ENCODE measurements around the gene NAB1.

NAB1 gene

GRCh38 chr2:190637903-190638618, 10.8 kb upstream of the NAB1 start:
- DNase-seq, result no peak

GRCh38 chr2:190640117-190640516, 8.8 kb upstream of the NAB1 start:
- no peak for DNase-seq

- DNase-seq, result no peak
These were observed 7.4 kb upstream of the NAB1 start for GRCh38 chr2:190641469-190641868.

DNA sequence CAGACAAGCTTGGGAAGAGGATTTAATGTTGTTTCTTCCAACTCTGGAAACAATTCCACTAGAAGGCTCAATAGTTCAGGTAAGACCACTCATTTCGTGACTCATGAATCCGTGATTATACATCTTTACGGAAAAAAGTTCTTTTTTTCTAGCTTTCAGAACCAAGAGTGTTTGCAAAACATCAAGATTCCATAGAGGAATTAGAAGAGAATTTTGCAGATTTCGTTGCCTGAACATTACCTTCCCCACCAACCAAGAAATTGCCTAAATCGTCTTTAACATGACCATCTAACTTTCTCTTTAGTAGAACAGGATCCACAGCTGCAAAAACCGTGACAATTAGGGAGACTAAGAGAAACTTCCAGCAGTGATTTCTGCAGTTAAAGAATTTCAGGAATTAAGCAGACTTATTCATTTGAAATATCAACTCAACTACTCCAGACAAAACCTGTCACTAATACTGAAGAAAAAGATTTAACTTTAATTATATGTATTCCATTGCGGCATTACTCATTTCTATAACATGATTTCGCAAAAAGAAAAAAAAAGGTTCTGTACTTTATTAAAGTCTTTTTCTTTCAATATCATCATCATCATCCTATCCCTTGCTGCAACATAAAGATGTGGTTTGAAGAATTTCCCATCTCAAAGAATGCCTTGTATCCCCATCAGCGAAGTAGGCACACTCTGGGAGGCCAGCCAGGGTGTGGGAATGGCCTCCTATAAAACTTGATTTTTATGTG, 1.9 kb upstream of the NAB1 start:
- DNase-seq, result peak; percentile 86

- DNase-seq, result peak; percentile 84
These were observed 421 bp upstream of the NAB1 start for GRCh38 chr2:190648289-190649034.

GRCh38 chr2:190649798-190650390, 1.0 kb downstream of the NAB1 start:
- peak; percentile 23 for DNase-seq

GRCh38 chr2:190651413-190651812, 2.5 kb downstream of the NAB1 start:
- DNase-seq, result no peak

DNA sequence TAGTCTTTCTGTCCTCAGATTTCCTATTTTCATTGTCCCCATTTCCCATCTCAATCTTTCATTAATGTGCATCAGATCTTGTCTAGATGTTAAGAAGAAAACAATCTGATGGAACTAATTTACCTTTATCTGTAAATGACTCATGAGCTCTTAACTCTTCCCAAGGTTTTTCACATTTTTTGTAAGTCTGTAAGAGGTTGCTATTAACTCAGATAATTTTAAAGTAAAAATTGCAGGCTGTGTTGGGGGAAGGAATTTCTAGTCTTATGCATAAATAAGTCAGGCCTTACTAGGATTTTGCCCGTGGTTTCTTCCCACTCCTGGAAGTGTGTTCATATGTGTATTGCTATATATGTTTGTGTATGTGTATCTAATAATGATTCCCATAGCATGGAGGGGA, 4.3 kb downstream of the NAB1 start:
- DNase-seq, result no peak

DNA sequence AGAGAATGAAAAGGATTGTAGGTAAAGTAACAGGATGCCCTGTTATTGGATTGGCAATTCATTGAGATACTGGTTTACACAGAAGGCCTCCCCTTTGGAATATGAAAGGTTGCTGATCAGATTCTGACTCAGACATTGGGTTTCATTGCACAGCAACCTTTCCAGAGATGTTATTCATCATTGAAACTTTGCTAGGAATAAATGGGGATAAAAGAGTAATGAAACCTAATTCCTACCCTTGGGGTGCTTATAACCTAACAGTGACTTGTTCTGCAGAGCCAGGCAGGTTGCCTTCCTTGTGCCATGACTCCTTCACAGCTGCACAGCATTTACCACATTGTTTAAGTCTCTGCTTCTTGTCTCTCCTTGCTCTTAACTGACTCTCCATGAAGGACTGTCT, 5.0 kb downstream of the NAB1 start:
- no peak for DNase-seq

- no peak for DNase-seq
These were observed 6.2 kb downstream of the NAB1 start for GRCh38 chr2:190655113-190655512.

DNA sequence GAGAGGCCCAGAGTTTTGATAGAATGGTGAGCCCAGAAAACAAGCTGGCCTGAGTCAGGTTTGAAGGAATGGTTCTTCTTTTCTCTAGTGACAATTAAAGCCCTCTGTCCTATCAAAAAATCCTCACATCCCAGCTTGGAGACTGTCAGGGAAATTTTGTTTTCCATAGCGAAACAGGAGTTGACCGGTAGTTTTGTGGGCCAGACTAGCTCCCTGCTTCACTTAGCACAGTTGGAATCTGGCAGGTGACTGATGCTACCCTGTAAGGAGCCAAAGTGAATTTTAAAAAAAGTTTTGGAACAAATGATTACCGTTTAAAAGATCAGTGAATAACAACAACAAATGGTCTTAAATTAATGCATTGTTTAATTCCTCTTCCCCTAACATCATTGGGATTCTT, 6.7 kb downstream of the NAB1 start:
- no peak for DNase-seq

GRCh38 chr2:190656301-190656700, 7.4 kb downstream of the NAB1 start:
- no peak for DNase-seq

DNA sequence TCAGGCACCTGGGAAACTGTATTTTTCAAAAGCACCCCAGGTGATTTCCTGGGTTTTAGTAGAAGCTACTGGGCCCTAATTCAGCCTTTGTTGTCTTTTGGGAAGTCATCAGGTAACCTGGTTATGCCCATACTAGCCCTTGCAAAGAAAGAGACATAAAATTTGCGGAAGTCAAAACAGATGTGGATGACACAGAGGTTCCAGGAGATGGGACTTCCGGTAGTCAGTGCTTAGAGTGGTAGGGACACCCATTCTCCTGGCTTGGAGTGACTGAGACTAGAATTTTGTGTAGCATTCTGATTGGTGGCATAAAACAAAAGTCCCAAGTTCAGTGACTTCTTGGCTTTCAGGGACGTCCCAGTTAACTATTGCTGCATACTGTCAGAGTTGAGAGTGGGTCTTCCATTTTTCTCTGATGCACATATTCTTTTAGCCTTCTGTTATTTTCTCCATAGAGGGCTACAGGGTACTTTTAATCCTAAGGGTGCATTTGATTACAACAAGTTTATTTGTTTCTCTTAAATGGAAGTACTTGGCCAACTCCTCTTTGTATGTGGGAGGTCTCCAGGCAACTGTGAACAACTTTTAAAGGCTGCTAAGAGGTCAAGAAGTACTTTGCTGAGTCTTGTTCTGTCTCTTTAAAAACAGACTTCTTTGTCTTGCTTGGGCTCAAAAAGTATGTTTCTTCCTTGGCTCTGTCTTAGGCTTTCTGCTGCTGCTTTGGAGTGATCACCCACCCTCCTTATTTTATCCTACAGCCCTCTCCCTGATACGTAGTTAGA, 8.8 kb downstream of the NAB1 start:
- DNase-seq, result no peak

- DNase-seq, result no peak
These were observed 10.7 kb downstream of the NAB1 start for GRCh38 chr2:190659553-190659952.

DNA sequence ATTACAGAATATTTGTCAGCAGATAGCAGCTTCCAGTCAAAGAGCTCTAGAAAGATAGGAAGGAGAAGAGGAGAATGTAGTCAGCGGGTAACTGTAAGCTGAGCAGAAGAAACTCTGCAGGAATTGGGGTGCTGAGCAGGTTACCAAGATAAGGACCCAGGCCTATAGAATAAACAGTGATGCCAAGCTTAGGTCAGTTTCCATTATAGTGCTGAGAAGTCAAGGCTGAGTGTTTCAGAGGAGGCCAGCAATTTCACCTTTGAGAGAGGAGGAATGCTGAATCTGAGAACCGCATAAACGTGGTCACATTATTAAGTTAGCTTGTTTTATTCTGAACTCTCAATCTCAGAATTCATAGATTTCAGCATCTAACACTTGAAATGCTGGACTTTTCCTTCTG, 13.9 kb downstream of the NAB1 start:
- no peak for DNase-seq

GRCh38 chr2:190663348-190663747, 14.5 kb downstream of the NAB1 start:
- no peak for DNase-seq

- DNase-seq, result no peak
These were observed 15.0 kb downstream of the NAB1 start for GRCh38 chr2:190663839-190664238.

GRCh38 chr2:190664240-190664639, 15.4 kb downstream of the NAB1 start:
- DNase-seq, result peak; percentile 57

- no peak for DNase-seq
These were observed 18.0 kb downstream of the NAB1 start for GRCh38 chr2:190666895-190667294.

DNA sequence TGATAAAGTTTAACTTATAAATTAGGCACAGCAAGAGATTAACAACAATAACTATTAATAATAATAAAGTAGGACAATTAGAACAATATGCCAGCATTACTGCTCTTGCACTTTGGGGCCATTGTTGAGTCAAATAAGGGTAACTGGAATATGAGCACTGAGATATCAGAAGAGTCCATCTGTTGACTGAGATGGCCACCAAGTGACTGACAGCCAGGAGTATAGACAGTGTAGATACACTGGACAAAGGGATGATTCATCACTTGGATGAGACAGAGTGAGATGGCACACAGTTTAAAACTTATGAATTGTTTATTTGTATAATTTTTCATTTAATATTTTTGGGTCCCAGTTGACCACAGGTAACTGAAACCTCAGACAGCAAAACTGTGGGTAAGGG, 20.0 kb downstream of the NAB1 start:
- DNase-seq, result no peak

DNA sequence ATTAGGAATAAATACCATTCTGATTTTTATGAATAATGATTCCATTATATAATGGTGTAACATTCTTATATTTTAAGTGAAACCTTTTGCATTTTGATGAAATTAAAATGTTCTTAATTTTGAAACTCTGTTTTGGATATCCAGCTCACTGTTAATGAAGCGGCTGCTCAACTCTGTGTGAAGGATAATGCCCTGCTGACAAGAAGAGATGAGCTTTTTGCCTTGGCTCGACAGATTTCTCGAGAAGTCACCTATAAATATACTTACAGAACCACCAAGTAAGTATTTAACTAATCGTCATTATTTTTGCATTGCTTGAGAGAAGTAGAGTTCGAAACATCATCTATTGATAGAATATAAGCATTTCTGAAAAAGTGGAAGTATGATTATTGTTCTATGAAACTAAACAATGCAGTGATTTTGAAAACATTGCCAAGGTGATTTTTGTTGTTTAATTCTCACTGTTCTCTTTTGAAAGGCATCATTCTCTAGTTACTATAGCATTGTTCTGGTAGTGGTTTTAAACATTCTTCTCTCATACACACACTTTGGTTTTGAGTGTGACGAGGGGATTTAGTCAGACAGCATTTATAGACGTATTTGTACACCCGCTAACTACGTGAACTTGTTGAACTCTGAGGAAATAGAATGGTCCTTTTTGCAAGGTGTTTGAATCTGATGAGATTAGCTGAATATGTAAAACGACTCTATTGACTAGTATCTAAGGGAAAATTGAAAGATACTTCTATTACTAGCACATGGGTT, 21.5 kb downstream of the NAB1 start:
- no peak for DNase-seq

Data from fibroblast of upper back skin (primary cell).